Measurements from ENCODE around the gene TMEM131. TPM values are rescaled to one million over a fixed set of nuclear protein-coding genes. Genes with fewer than 3 reads are reported as not detected.

TMEM131 gene
- total and polyA plus RNA-seq, 2 experiments from 2014 or later: 9.2 to 22.7 TPM

DNA sequence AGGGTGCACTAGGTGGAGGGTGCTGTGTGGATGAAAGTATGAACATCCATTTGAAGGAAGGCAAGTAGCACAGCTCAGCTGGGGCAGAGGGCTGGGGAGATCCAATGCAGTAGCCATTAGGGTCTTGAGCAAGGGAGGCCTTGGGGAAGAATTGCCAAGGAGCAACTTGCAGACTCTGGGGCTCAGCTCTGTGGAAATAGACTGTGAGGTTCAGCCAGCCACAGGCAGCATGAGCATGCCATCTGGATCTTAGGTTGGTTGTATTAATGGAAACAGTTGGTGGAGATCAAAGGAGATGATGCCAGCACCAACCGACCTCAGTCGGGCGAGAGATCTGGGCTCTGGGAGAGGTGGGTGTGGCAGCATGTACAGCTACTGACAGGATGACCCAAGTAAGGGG, 276.8 kb downstream of the TMEM131 start (continued):
- TF ChIP-seq, protein P1, sequence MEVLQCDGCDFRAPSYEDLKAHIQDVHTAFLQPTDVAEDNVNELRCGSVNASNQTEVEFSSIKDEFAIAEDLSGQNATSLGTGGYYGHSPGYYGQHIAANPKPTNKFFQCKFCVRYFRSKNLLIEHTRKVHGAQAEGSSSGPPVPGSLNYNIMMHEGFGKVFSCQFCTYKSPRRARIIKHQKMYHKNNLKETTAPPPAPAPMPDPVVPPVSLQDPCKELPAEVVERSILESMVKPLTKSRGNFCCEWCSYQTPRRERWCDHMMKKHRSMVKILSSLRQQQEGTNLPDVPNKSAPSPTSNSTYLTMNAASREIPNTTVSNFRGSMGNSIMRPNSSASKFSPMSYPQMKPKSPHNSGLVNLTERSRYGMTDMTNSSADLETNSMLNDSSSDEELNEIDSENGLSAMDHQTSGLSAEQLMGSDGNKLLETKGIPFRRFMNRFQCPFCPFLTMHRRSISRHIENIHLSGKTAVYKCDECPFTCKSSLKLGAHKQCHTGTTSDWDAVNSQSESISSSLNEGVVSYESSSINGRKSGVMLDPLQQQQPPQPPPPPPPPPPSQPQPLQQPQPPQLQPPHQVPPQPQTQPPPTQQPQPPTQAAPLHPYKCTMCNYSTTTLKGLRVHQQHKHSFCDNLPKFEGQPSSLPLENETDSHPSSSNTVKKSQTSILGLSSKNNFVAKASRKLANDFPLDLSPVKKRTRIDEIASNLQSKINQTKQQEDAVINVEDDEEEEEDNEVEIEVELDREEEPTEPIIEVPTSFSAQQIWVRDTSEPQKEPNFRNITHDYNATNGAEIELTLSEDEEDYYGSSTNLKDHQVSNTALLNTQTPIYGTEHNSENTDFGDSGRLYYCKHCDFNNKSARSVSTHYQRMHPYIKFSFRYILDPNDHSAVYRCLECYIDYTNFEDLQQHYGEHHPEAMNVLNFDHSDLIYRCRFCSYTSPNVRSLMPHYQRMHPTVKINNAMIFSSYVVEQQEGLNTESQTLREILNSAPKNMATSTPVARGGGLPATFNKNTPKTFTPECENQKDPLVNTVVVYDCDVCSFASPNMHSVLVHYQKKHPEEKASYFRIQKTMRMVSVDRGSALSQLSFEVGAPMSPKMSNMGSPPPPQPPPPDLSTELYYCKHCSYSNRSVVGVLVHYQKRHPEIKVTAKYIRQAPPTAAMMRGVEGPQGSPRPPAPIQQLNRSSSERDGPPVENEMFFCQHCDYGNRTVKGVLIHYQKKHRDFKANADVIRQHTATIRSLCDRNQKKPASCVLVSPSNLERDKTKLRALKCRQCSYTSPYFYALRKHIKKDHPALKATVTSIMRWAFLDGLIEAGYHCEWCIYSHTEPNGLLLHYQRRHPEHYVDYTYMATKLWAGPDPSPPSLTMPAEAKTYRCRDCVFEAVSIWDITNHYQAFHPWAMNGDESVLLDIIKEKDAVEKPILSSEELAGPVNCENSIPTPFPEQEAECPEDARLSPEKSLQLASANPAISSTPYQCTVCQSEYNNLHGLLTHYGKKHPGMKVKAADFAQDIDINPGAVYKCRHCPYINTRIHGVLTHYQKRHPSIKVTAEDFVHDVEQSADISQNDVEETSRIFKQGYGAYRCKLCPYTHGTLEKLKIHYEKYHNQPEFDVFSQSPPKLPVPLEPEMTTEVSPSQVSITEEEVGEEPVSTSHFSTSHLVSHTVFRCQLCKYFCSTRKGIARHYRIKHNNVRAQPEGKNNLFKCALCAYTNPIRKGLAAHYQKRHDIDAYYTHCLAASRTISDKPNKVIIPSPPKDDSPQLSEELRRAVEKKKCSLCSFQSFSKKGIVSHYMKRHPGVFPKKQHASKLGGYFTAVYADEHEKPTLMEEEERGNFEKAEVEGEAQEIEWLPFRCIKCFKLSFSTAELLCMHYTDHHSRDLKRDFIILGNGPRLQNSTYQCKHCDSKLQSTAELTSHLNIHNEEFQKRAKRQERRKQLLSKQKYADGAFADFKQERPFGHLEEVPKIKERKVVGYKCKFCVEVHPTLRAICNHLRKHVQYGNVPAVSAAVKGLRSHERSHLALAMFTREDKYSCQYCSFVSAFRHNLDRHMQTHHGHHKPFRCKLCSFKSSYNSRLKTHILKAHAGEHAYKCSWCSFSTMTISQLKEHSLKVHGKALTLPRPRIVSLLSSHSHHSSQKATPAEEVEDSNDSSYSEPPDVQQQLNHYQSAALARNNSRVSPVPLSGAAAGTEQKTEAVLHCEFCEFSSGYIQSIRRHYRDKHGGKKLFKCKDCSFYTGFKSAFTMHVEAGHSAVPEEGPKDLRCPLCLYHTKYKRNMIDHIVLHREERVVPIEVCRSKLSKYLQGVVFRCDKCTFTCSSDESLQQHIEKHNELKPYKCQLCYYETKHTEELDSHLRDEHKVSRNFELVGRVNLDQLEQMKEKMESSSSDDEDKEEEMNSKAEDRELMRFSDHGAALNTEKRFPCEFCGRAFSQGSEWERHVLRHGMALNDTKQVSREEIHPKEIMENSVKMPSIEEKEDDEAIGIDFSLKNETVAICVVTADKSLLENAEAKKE (CRISPR knock-in tag; IDR thresholded peaks at IDR 0.05): no peak
- TF ChIP-seq EZH2phosphoT487 (IDR thresholded peaks at IDR 0.05; ENCODE audit: unreplicated experiment) (no peak), POLR2AphosphoS5 (IDR thresholded peaks at IDR 0.05; ENCODE audit: low read depth) (no peak), ETS1 (IDR thresholded peaks at IDR 0.05) (no peak)

DNA sequence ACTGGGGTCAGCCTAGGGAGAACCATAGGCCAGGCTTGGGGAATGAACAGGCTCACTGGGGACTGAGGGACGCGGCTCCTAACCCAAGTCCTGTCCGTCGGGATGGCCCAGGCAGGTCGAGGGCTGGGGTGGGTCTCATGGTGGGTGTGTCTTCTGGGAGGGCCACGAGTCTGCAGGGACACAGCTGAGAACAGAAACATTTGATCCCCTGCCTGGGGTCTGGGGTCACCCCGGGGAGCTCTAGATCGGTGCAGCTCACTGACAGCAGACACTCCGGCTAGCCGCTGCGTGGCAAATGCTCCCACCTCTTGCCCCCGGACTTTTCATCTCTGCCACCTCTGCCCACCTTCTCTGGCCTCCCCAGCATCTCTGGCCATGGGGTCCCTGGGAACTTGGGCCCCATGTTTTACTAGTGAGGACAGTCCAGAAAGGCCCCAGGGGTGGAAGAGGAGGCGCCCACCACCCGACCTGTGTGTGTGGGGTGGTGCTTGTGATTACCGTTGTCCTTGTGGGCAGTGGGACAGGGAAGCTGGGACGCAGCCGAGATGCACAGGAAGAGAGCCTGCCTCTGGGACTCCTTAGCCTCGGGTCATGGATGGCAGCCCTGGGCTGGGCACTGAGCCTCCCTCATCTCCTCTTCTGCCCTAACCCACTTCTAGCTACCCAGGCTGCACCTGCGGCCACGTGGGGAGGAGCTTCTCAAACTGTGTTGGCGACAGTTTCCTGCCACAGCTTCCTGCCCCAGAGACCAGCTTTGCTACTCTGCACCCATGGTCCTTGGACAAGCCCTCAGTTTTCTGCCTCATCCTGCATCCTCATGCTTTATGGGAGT, 277.5 kb downstream of the TMEM131 start:
- no peaks in the 10 kb centered on the region for H4K20me1 ChIP-seq (replicated peaks; ENCODE audit: insufficient read depth)
- H3K4me1 ChIP-seq (ENCODE audit: insufficient read depth): peaks cover 17% of the 10 kb centered on the region
- H2AFZ ChIP-seq: no peak overlapping the region
- H3K9me3 Mint-ChIP-seq: no peaks in the 10 kb centered on the region
- DNase-seq (ENCODE audit: low spot score) (no peak), ATAC-seq (no peak)
- H3K4me3 Mint-ChIP-seq: no peak overlapping the region
- no peaks in the 10 kb centered on the region for H3F3A ChIP-seq (replicated peaks; ENCODE audit: low read depth)
- H3K4me2 ChIP-seq: no peak overlapping the region
- H3K27me3 ChIP-seq (ENCODE audit: insufficient read depth): no peaks in the 10 kb centered on the region
- no peak overlapping the region for H3K27ac ChIP-seq (ENCODE audit: low read depth)
- H3K27ac Mint-ChIP-seq: no peak overlapping the region
- no peaks in the 10 kb centered on the region for H3K36me3 ChIP-seq (ENCODE audit: insufficient read depth)
- no peaks in the 10 kb centered on the region for H3K9me2 ChIP-seq (ENCODE audit: insufficient read depth)
- H3K36me3 Mint-ChIP-seq (ENCODE audit: low read depth): no peaks in the 10 kb centered on the region; the same call in 2 of the 3 replicates
- H3K79me2 ChIP-seq (replicated peaks; ENCODE audit: insufficient read depth): no peaks in the 10 kb centered on the region
- peaks cover 5% of the 10 kb centered on the region for H3K27me3 Mint-ChIP-seq (ENCODE audit: insufficient read depth, low read depth, poor library complexity)
- peaks cover 23% of the 10 kb centered on the region for H3K4me1 Mint-ChIP-seq
- no peak overlapping the region for H3K4me3 ChIP-seq
- TF ChIP-seq JUNB (IDR thresholded peaks at IDR 0.05; ENCODE audit: unreplicated experiment) (no peak), EZH2 (IDR thresholded peaks at IDR 0.05; ENCODE audit: low read depth, unreplicated experiment) (no peak), ZNF114 (CRISPR knock-in tag; IDR thresholded peaks at IDR 0.05) (no peak), CTCF (conservative IDR thresholded peaks at IDR 0.05; ENCODE audit: low read depth in 2 of 2) (no peak), POLR2AphosphoS5 (IDR thresholded peaks at IDR 0.05; ENCODE audit: low read depth) (no peak)
